Measurements from ENCODE around the gene U2AF2. TPM values are rescaled to one million over a fixed set of nuclear protein-coding genes. Genes with fewer than 3 reads are reported as not detected.

The U2AF2 gene
- total and polyA plus RNA-seq, 9 of the 15 experiments (the other 6 are each of a cell fraction or from before 2014, with no cell fraction given) = 3.0 to 331 (median 157) TPM

- TF ChIP-seq NFRKB (IDR thresholded peaks at IDR 0.05; ENCODE audit: low read depth) (0 out of 2 replicates have a peak, but pooled peaks have one; percentile 35), SUPT5H (IDR thresholded peaks at IDR 0.05) (peak; percentile 91), TCF15 (CRISPR knock-in tag; IDR thresholded peaks at IDR 0.05) (no peak), RBFOX2 (IDR thresholded peaks at IDR 0.05; ENCODE audit: low read depth, low read length) (peak; percentile 77), POLR2H (tag; IDR thresholded peaks at IDR 0.05; ENCODE audit: low read depth) (peak; percentile 53), CEBPG (CRISPR knock-in tag; IDR thresholded peaks at IDR 0.05) (no peak), CEBPG (tag; conservative IDR thresholded peaks at IDR 0.05 in 1 of 2, IDR thresholded peaks at IDR 0.05 in 1 of 2) (no peak), KLF13 (tag; IDR thresholded peaks at IDR 0.05; ENCODE audit: borderline replicate concordance, low read depth) (peak; percentile 97), TOE1 (IDR thresholded peaks at IDR 0.05; ENCODE audit: borderline replicate concordance) (0 out of 2 replicates have a peak, but pooled peaks have one; percentile 33), TOE1 (CRISPR knock-in tag; IDR thresholded peaks at IDR 0.05; ENCODE audit: borderline replicate concordance, low read depth) (no peak), EP400 (IDR thresholded peaks at IDR 0.05) (peak; percentile 33; the same call in 1 of the 2 replicates), MYC (IDR thresholded peaks at IDR 0.05; ENCODE audit: low read depth, low read length) (peak; percentile 52), MYC (CRISPR knock-in tag; IDR thresholded peaks at IDR 0.05; ENCODE audit: borderline replicate concordance, low read depth) (no peak), SAFB2 (IDR thresholded peaks at IDR 0.05; ENCODE audit: borderline replicate concordance, low read depth, low read length, severe bottlenecking) (no peak), CREM (IDR thresholded peaks at IDR 0.05; ENCODE audit: low read depth) (peak; percentile 19; the same call in 1 of the 2 replicates), POLR2A (conservative IDR thresholded peaks at IDR 0.05) (peak; percentile 87), HMGN3 (IDR thresholded peaks at IDR 0.05; ENCODE audit: borderline replicate concordance, extremely low read depth, insufficient read length, low read depth, low read length) (peak; percentile 82), ZFX (CRISPR knock-in tag; IDR thresholded peaks at IDR 0.05) (peak; percentile 62), HDAC1 (IDR thresholded peaks at IDR 0.05) (0 out of 4 replicates have a peak, but pooled peaks of 1 of the 2 experiments have one; percentile 45), TFAP4 (CRISPR knock-in tag; IDR thresholded peaks at IDR 0.05; ENCODE audit: borderline replicate concordance) (0 out of 2 replicates have a peak, but pooled peaks have one; percentile 57), TAF1 (IDR thresholded peaks at IDR 0.05; ENCODE audit: control insufficient read depth, extremely low read depth, insufficient read depth, low read length, severe bottlenecking) (peak; percentile 98), TEAD1 (CRISPR knock-in tag; IDR thresholded peaks at IDR 0.05) (0 out of 4 replicates have a peak, but pooled peaks of 1 of the 2 experiments have one; percentile 44), ZNF12 (CRISPR knock-in tag; IDR thresholded peaks at IDR 0.05) (no peak), ZNF561 (CRISPR knock-in tag; conservative IDR thresholded peaks at IDR 0.05) (no peak), KDM5B (IDR thresholded peaks at IDR 0.05; ENCODE audit: insufficient replicate concordance, low read depth, low read length) (peak; percentile 85), MBD2 (IDR thresholded peaks at IDR 0.05; ENCODE audit: borderline replicate concordance, low read depth) (peak; percentile 90), RBM14 (IDR thresholded peaks at IDR 0.05; ENCODE audit: borderline replicate concordance, insufficient read depth, low read depth, low read length) (no peak)
Measured at GRCh38 chr19:55624109-55625003, 30.5 kb upstream of the U2AF2 start, which contains the start of gene ZNF784 (continued).

Measured in K562 (cell line).